IPS-15b (cell line): ENCODE measurements around the gene BTBD2.

ENCODE experiments used
- H3K27me3 ChIP-seq: one replicate; pipeline ENCODE4 v1.6.1; 2013; ENCODE audit warnings: low read length; ENCODE audit not compliant: control insufficient read depth, insufficient read depth
- H3K36me3 ChIP-seq: one replicate; pipeline ENCODE4 v1.6.1; 2013; ENCODE audit warnings: low read length; ENCODE audit not compliant: control insufficient read depth, insufficient read depth
- H3K4me1 ChIP-seq: one replicate; pipeline ENCODE4 v1.6.1; 2013; ENCODE audit warnings: mild to moderate bottlenecking, low read length; ENCODE audit not compliant: control insufficient read depth, insufficient read depth
- H3K4me3 ChIP-seq: one replicate; pipeline ENCODE4 v1.5.1; 2013; ENCODE audit warnings: low read depth, low read length
- H3K9ac ChIP-seq: one replicate; pipeline ENCODE4 v1.6.1; 2013; ENCODE audit warnings: low read depth, mild to moderate bottlenecking, low read length
- H3K9me3 ChIP-seq: one replicate; pipeline ENCODE4 v1.6.1; 2013; ENCODE audit warnings: mild to moderate bottlenecking, low read length; ENCODE audit not compliant: control insufficient read depth, insufficient read depth

The BTBD2 gene

DNA sequence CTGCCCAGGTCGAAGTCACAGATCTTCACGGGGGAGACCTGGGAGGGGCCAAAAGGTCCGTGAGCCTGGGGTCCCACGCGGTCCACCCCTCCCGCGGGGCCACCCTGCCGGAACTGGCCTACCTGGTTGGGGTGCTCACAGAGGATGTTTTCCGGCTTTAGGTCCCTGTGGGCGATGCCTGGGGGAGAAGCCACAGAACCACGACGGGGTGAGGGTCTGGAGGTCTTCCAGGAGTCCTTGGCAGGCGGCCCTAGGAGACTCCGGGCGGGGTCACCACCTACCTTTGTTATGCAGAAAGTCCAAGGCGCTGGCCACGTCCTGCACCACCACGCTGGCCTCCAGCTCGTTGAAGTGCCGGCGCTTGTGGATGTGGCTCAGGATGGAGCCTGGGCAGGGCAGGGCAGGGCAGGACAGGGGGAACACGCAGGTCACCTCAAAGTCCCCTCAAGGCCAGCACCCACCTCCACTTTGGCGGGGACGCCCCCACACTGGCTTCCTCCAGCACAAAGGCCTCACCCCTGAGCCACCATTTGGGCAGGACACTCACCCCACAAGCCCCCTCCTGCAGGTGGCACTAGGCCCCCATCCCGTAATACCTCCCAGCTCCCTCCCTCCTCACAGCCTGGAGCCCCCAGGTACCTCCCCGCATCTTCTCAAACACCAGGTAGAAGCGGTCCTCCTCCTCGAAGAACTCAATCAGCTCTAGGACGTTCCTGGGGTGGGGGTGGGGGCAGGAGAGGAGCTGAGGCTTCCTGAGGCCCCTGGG lies 27.2 kb upstream of the BTBD2 start:
- Histone ChIP-seq H3K4me1 (peaks cover 2% of the 10 kb centered on the region), H3K9me3 (no peaks in the 10 kb centered on the region), H3K4me3 (peak overlapping the region; percentile 35), H3K36me3 (peaks cover 73% of the 10 kb centered on the region), H3K27me3 (no peaks in the 10 kb centered on the region), H3K9ac (peak overlapping the region; percentile 54)

DNA sequence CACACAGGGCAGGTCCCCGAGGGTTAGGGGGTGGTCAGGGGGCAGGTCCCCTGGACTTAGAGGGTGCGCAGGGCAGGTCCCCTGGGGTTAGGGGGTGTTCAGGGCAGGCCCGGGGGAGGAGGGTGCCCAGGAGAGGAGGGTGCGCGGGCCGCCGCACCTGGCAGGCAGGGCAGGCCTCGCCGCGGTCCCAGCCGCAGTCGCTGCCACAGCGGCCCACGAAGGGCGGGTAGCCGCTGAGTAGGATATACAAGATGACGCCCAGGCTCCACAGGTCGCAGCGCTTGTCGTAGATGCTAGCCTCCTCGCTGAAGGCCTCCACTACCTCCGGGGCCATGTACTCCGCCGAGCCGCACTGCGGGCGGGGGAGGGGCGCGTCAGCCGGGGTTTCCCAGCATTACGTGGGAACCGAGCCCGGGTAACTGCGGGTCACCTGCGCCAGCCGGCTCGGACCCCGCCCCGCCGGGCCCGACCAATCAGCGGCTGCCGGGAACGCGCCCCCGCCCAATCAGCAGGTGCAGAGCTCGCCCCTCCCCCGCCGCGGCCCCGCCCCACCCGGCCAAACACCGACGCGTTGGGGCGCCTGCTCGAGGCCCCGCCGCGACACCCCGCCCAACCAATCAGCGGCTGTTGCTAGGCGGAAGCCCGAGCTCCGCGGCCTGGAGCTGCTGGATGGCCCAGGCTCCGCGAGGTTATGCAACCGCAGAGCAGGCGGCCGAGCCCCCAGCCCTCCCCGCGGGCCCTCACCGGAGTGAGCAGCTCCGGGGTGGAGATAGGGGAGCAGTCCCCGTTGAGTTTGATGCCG lies 26.4 kb upstream of the BTBD2 start:
- Histone ChIP-seq H3K9me3 (no peaks in the 10 kb centered on the region), H3K4me1 (peaks cover 2% of the 10 kb centered on the region), H3K27me3 (no peaks in the 10 kb centered on the region), H3K36me3 (peaks cover 69% of the 10 kb centered on the region), H3K4me3 (peak overlapping the region; percentile 45), H3K9ac (peak overlapping the region; percentile 24)

DNA sequence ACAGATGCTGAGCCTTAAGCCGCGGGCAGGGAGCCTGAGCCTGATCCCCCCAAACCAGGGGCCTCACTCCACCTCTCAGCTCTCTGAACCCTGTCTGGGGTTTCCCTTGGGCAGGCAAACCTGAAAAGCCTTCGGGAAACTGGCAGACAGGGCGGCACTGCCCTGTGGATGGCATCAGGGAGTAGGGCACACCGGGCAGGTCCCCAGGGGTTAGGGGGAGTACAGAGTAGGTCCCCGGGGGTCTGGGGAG lies 25.8 kb upstream of the BTBD2 start:
- H3K4me1 ChIP-seq = peaks cover 2% of the 10 kb centered on the region
- H3K36me3 ChIP-seq = peaks cover 66% of the 10 kb centered on the region

DNA sequence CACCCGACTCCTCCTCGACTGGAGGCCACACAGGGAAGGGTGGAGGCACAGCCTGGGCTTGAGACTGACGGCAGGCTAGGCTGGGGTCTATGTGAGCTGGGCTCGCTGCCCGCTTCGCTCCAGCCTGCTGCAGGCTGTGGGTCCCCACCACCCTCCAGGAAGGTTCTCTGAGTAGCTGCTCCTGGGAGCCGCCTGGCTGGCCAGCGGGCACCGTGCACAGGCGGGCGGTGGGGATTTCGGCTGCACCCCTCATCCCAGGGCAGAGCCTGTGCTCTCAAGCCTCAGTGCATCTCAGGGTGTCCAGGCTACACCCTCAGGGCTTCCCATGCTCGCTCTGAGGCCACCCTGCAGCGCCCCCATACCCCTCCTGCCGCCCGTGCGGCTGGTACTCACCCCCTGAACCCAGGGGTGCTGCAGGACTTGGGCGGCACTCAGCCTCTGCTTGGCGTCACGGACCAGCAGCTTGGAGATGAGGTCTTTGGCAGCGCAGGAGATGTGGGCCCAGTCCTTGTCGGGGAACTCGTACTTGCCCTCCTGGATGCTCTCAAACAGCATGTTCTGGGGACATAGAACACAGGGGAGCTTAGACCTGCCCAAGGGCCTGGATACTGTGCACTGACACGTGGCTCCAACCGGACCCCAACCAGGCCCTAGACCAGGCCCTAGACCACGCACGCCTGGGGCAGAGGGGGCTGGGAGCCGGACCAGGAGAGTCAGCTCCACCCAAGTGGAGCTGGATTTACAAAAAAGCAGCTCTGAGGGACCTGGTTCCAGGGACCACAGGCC lies 25.3 kb upstream of the BTBD2 start:
- no peak overlapping the region for H3K4me3 ChIP-seq
- H3K9me3 ChIP-seq = no peaks in the 10 kb centered on the region
- no peak overlapping the region for H3K9ac ChIP-seq
- no peaks in the 10 kb centered on the region for H3K27me3 ChIP-seq
- peaks cover 61% of the 10 kb centered on the region for H3K36me3 ChIP-seq
- peaks cover 2% of the 10 kb centered on the region for H3K4me1 ChIP-seq

More for the DNA sequence above, 25.8 kb upstream of the BTBD2 start:
- Histone ChIP-seq H3K4me3 (peak overlapping the region; percentile 45), H3K27me3 (no peaks in the 10 kb centered on the region), H3K9ac (peak overlapping the region; percentile 24), H3K9me3 (no peaks in the 10 kb centered on the region)

DNA sequence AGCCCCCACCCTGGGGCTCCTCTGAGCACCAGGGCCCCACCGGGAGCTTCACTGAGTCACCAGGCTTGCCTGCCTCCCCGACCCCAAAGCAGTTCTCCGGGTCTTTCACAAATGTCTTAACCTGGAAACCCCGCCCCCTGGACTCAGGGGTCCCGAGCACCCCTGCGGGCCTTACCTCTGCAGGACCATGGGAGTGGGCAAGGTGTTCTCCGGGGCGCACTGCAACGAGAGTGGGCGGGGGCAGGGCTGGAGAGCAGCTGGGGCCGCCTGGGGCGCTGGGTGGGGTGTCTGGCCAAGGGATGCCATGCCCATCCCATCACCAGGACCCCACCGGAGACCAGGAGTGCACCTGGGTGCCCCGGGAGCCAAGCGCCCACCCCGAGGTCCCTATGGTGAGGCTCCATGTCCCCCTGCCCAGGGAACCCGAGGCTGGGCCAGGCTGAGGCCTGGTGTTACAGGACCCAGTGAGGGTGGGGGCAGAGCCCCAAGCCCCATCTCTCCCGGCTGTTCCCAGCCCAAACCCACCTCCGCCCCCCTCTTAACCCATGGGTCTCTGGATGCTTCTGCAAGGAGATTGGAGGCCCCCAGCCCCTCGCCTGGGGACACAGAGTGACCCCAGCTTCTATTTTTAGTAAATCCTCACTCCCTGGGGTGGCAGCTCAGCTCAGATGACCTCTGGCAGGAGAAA lies 24.6 kb upstream of the BTBD2 start:
- H3K9ac ChIP-seq = no peak overlapping the region
- H3K4me1 ChIP-seq = peaks cover 4% of the 10 kb centered on the region
- H3K36me3 ChIP-seq = peaks cover 56% of the 10 kb centered on the region
- H3K27me3 ChIP-seq = no peaks in the 10 kb centered on the region
- no peaks in the 10 kb centered on the region for H3K9me3 ChIP-seq
- no peak overlapping the region for H3K4me3 ChIP-seq

DNA sequence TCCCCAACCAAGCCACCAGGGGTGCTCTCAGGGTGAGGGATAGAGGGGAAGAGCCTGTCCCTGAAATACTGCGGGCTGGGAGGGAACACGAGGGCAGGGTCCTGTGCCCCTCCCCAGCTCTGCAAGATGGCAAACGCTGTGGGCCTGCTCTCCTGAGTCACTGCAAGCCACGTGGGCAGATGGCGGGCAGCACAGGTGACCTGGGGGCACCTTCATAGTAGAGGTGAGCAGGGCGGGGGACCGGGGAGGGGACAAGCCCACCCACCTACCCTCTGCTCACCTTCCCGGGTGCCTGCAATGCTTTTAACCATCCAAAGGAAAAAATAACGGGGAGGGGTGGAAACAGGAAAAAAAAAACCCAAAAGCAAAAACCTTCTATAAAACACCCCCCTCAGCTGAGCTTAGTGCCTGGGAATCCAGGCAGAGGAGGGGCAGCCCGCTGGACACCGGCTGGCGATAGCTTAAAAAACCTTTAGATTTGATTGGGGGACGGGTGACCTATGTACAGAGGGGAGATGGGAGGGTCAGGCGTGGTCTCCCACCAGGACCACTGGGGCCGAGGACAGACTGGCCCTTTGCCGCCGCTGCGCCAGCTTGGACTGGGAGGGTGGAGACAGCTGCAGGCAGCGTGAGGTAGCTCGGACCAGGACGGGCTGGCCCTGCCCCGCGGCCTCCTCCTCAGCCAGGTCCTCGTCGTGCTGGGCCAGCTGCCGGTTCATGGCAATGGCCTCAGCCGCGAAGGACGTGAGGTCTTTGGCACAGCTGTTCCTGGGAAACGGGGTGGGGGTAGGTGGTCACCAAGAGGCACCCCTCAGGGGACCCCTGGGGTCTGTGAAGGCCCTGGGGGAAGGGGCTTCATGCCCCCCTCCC lies 23.8 kb upstream of the BTBD2 start:
- no peak overlapping the region for H3K4me3 ChIP-seq
- peaks cover 4% of the 10 kb centered on the region for H3K4me1 ChIP-seq
- H3K9ac ChIP-seq = no peak overlapping the region
- H3K9me3 ChIP-seq = no peaks in the 10 kb centered on the region
- no peaks in the 10 kb centered on the region for H3K27me3 ChIP-seq
- H3K36me3 ChIP-seq = peaks cover 49% of the 10 kb centered on the region

DNA sequence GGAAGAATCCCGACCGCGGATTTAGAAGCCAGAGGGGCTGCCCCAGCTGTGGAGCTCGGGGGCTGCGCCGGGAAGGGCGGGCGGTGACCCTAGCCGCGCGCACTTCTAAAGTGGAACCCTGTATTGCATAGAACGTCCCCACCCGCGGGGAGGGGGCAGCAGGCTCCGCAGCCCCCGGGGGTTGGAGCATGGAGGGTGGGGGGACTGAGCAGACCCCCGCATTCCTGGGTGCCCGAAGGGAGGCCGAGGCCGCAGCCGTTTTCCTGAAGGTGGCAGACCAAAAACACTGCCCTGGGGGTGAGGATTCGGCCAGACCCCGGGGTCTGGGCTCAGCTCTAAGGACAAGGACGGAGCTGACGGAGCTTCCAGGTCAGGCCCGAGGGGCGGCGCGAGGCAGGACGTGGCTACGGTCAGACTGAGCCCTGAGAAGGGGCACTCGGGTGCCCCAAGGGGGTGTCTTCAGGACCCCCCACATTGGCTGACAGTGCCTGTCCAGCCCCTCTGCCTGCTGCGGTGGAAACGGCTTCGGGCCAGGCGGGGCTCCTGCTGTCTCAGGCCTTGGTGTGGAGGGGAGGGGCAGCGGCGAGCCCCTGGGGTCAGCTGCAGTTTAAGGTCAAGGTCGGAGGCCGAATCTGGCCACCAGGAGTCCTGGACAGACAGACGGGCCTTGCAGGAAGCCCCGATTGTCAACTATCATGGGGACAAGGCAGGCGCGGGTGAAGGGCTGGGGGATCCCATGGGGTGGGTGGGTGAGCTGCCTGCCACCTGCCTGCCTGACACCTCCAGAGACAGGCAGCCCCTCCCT lies 23.0 kb upstream of the BTBD2 start:
- Histone ChIP-seq H3K4me1 (peaks cover 4% of the 10 kb centered on the region), H3K27me3 (no peaks in the 10 kb centered on the region), H3K9ac (no peak overlapping the region), H3K9me3 (no peaks in the 10 kb centered on the region), H3K36me3 (peaks cover 45% of the 10 kb centered on the region), H3K4me3 (no peak overlapping the region)

DNA sequence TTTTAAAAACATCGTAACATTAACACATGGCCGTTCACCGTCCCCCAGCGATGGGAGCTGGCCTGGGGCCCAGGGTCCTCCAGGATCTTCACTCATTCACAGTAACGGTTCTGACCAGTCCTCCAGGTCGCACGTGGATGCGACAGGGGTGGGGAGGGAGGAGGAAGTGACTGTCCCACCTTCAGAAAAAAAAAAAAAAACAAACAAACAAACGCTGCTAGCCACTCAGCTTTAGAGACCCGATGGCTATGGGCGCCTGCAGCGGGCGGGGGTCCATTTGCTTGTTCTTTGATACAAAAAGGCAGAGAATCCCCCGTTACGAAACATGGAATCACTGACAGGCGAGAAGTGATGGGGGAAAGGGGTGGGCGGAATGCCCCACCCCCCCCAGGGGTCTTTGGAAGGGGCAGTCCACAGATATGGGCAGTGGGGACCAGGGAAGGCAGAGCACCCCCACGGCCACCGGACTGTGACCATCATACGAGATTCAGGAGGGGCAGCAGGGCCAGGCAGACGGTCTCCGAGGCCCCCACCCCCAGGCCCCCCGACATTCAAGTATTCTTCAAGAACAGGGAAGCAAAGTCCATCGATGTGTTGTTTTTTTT lies 22.2 kb upstream of the BTBD2 start:
- Histone ChIP-seq H3K9ac (no peak overlapping the region), H3K9me3 (no peaks in the 10 kb centered on the region), H3K36me3 (peaks cover 39% of the 10 kb centered on the region), H3K4me3 (no peak overlapping the region), H3K27me3 (no peaks in the 10 kb centered on the region), H3K4me1 (peaks cover 2% of the 10 kb centered on the region)

DNA sequence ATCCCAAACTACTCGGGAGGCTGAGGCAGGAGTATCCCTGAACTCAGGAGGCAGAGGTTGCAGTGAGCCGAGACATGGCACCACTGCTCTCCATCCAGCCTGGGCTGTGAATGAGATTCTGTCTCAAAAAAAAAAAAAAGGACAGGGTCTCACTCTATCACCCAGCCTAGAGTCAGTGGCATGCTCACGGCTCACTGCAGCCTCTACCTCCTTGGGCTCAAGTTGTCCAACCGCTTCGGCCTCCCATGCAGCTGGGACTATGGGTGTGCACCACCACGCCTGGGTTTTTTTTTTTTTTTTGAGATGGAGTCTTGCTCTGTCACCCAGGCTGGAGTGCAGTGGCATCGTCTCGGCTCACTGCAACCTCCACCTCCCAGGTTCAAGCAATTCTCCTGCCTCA lies 20.9 kb upstream of the BTBD2 start:
- Histone ChIP-seq H3K9ac (no peak overlapping the region), H3K4me3 (no peak overlapping the region), H3K9me3 (no peaks in the 10 kb centered on the region), H3K27me3 (no peaks in the 10 kb centered on the region), H3K36me3 (peaks cover 30% of the 10 kb centered on the region), H3K4me1 (peaks cover 2% of the 10 kb centered on the region)

DNA sequence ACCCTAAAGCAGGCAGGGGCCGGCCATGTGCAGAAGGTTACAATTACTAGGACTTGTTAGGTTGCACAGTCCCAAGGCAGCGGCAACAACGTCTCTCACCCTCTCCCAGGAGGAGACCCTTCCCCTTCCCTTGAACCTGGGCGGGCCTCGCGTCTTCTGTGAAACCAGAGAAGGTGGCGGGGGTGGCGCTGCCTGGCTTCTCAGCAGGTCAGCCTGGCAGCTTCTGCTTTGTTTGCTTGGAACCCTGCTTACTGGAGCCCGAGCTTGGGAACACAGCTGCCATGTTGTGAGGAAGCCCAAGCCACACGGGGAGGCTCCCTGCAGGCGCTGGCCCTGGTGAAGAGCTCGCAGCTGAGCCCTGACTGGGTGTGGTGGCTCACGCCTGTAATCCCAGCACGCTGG lies 20.1 kb upstream of the BTBD2 start:
- peak overlapping the region; percentile 37 for H3K4me3 ChIP-seq

More for the DNA sequence above, 20.1 kb upstream of the BTBD2 start:
- no peaks in the 10 kb centered on the region for H3K9me3 ChIP-seq
- no peaks in the 10 kb centered on the region for H3K27me3 ChIP-seq
- peaks cover 22% of the 10 kb centered on the region for H3K36me3 ChIP-seq
- peaks cover 2% of the 10 kb centered on the region for H3K4me1 ChIP-seq
- H3K9ac ChIP-seq = no peak overlapping the region
